ENCODE data around the gene UBE2V1. TPM values are rescaled to one million over a fixed set of nuclear protein-coding genes. Genes with fewer than 3 reads are reported as not detected.
"Not testable (repeated sequence)": the region's sequence is repeated elsewhere in the genome, so short reads cannot be mapped to it uniquely, and the experiment has no call there.

The UBE2V1 gene
- polyA plus RNA-seq, 2 of the 4 experiments (the other 2 are of a cell fraction): 129 to 141 TPM

GRCh38 chr20:50107796-50108331 lies 5.1 kb downstream of the UBE2V1 start:
- H3K9me3 ChIP-seq: no peaks in the 10 kb centered on the region
- H3K27ac ChIP-seq: no peak overlapping the region
- FAIRE-seq (no peak), ATAC-seq (no peak), DNase-seq (ENCODE audit: low read depth in 1 of 2, low spot score in 1 of 2) (no peak)
- ChIA-PET POLR2A (no interaction called here), CTCF (interaction anchor here (0.7 to 31.2 kb wide), 8 partner anchors 8 to 129 kb away, joined by 3 to 1085 read pairs (median 4); partner anchors contain the start of gene CEBPB)
- H3K4me3 ChIP-seq: no peak overlapping the region
- TF ChIP-seq FOXS1 (CRISPR knock-in tag; IDR thresholded peaks at IDR 0.05): no peak
- no peak for TF ChIP-seq E2F6 (IDR thresholded peaks at IDR 0.05; ENCODE audit: borderline replicate concordance, low read depth)
- no peak for TF ChIP-seq EHF (CRISPR knock-in tag; IDR thresholded peaks at IDR 0.05)
- TF ChIP-seq ELK1 (IDR thresholded peaks at IDR 0.05; ENCODE audit: low read depth, low read length): no peak
- no peak for TF ChIP-seq ZC3H11A (IDR thresholded peaks at IDR 0.05)
- TF ChIP-seq TFCP2L1 (CRISPR knock-in tag; IDR thresholded peaks at IDR 0.05): no peak
- TF ChIP-seq KDM5A (IDR thresholded peaks at IDR 0.05): no peak
- no peak for TF ChIP-seq FOSB (CRISPR knock-in tag; IDR thresholded peaks at IDR 0.05)
- TF ChIP-seq NFE2L2 (conservative IDR thresholded peaks at IDR 0.05; ENCODE audit: low read length): no peak
- no peak for TF ChIP-seq PHF8 (IDR thresholded peaks at IDR 0.05; ENCODE audit: borderline replicate concordance, low read depth)
- no peak for TF ChIP-seq NPAS2 (CRISPR knock-in tag; IDR thresholded peaks at IDR 0.05; ENCODE audit: borderline replicate concordance)
- no peak for TF ChIP-seq ZNF302 (CRISPR knock-in tag; IDR thresholded peaks at IDR 0.05)
- peaks cover 74% of the 10 kb centered on the region for H3K4me1 ChIP-seq
- 83% methylated on average over 6 of the region's 6 CpGs for WGBS (ENCODE audit: missing lambda C conversion rate)
- no peak overlapping the region for H3K4me2 ChIP-seq

- WGBS (ENCODE audit: missing lambda C conversion rate): 87% methylated on average over 6 of the region's 6 CpGs
- CTCF ChIA-PET: interaction anchor here (0.7 to 31.2 kb wide), 10 partner anchors 8 to 128 kb away, joined by 3 to 1085 read pairs (median 4); partner anchors contain the start of gene CEBPB
- POLR2A ChIA-PET: no interaction called here
- peaks cover 81% of the 10 kb centered on the region for H3K4me1 ChIP-seq
- H3K4me2 ChIP-seq: no peak overlapping the region
- H3K27ac ChIP-seq: no peak overlapping the region
- FAIRE-seq (no peak), DNase-seq (ENCODE audit: low read depth in 1 of 2, low spot score in 1 of 2) (no peak), ATAC-seq (no peak)
- H3K9me3 ChIP-seq: no peaks in the 10 kb centered on the region
- no peak overlapping the region for H3K4me3 ChIP-seq
- TF ChIP-seq KDM1A (IDR thresholded peaks at IDR 0.05; ENCODE audit: low read depth) (no peak), FOXS1 (CRISPR knock-in tag; IDR thresholded peaks at IDR 0.05) (no peak), E2F6 (IDR thresholded peaks at IDR 0.05; ENCODE audit: borderline replicate concordance, low read depth) (no peak), KDM5A (IDR thresholded peaks at IDR 0.05) (no peak), JUN (IDR thresholded peaks at IDR 0.05) (no peak), ZNF302 (CRISPR knock-in tag; IDR thresholded peaks at IDR 0.05) (no peak), JUNB (IDR thresholded peaks at IDR 0.05) (no peak), BCL3 (IDR thresholded peaks at IDR 0.05) (no peak), EHMT2 (IDR thresholded peaks at IDR 0.05; ENCODE audit: low read depth) (no peak), HOXB13 (CRISPR knock-in tag; IDR thresholded peaks at IDR 0.05; ENCODE audit: low read depth) (no peak)
Observed at GRCh38 chr20:50107086-50107660, 5.8 kb downstream of the UBE2V1 start.

GRCh38 chr20:50106669-50107068 lies 6.3 kb downstream of the UBE2V1 start:
- FAIRE-seq: not testable (repeated sequence)
- peaks cover 84% of the 10 kb centered on the region for H3K4me1 ChIP-seq

More at GRCh38 chr20:50106669-50107068, 6.3 kb downstream of the UBE2V1 start:
- ATAC-seq; H3K27ac ChIP-seq; DNase-seq (ENCODE audit: low read depth in 1 of 2, low spot score in 1 of 2); H3K9me3 ChIP-seq; POLR2A ChIA-PET; H3K4me2 ChIP-seq; H3K4me3 ChIP-seq: not testable (repeated sequence)
- CTCF ChIA-PET: interaction anchor here (0.6 to 31.2 kb wide), 11 partner anchors 8 to 354 kb away, joined by 3 to 1085 read pairs (median 6); partner anchors contain the start of gene CEBPB
- WGBS (ENCODE audit: missing lambda C conversion rate): 71% methylated on average over 5 of the region's 5 CpGs
